NOMO-1 (cell line): Measurements from ENCODE around the gene PIP4K2B.
A peak's percentile ranks its signal among the peaks of the same experiment; 100 is the strongest.
"Not testable (repeated sequence)": the region's sequence is repeated elsewhere in the genome, so short reads cannot be mapped to it uniquely, and the experiment has no call there.

Experiments
- DNase-seq, 2 experiments: peaks; one replicate each; lab custom pipeline; 2025; ENCODE audit not compliant: unreplicated experiment in 2 of 2; lab: John Stamatoyannopoulos, UW

The PIP4K2B gene

DNA sequence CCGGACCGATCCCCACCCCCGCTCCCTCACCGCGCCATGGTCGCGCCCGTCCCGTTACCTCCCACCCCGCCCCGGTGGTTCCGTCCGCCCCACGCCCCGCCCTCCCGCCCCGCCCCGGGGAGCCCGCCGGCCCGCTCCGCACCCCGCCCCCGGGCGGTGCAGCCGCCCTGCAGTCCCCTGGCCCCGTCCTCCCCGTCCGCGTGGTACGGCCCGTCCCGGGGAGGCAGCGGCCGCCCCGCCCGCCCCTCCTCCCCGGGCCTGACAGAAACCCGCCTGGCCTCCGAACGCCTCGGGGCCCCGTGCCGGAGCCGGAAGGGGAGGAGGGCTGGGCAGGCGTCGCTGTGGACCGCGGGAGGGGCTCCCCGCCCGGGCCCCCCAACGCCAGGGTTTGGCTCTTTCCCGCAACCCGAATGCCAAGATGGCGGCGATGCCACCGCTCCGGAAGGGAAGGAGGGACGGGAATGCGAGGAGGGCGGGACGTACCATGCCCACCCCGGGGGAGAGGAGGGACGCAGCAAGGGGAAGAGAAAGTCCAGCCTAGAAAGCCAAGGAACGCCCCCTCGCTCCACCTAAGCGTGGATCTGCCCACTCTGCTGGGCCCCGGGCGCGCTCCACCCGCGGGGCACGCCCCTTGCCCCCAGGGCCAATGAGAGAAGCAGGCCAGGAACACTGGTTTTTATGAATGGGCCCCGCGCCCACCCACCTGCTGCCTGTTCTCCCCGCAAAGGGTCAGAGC lies at the start of gene PIP4K2B:
Gene PIP4K2B, minus strand, starts transcription at position 56 of the 736 bp plus-strand sequence. CDS start 132 bp downstream, outside the sequence.
- peak; percentile 95 to 97 for DNase-seq

DNA sequence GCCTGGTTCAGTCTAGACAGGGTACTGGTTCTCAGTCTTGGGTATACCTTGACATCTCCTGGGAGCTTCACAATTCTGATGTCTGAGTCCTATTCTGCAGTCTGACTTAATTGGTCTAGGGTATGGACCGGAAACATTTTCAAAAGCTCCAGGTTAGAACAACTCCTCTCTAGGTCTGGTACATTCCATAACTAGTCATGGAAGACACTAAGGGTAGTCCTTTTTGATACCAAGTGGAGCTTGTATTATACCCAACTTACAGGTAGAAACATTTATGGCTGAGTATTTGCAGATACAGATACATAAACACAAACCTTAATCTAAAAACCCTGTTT lies 49.2 kb upstream of the PIP4K2B start:
- no peak for DNase-seq

DNA sequence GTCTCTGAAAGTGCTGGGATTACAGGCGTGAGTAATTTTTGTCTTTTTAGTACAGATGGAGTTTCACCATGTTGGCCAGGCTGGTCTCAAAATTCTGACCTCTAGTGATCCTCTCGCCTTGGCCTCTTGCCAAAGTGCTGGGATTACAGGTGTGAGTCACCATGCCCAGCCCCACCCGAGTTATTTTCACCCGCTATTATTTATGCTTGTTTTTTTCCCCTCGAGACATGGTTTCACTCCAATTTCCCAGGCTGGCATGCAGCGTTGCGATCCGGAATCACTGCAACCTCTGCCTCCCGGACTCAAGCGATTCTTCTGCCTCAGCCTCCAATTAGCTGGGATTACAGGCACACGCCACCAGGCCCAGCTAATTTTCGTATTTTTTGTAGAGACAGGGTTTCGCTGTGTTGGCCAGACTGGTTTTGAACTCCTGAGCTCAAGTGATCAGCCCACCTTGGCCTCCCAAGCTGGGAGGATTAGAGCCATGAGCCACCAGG lies 45.0 kb upstream of the PIP4K2B start:
- no peak for DNase-seq

DNA sequence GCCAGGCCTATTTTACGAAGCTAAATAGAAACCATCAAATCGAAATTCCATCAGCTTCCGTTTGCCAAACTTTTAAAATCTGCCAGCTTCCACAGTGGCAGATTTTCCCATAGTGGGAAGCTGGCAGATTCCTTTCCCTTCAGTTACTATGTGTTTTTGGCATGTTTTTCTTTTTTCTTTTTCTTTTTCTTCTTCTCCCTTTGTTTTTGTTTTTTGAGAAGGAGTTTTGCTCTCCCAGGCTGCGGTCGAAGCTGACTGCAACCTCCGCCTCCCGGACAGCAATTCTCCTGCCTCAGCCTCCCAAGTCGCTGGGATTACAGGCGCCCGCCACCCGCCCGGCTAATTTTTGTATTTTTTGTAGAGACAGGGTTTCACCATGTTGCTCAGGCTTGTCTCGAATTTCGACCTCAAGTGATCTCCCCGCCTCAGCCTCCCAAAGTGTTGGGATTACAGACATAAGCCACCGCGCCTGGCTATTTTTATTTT lies 26.4 kb upstream of the PIP4K2B start:
- no peak for DNase-seq

DNA sequence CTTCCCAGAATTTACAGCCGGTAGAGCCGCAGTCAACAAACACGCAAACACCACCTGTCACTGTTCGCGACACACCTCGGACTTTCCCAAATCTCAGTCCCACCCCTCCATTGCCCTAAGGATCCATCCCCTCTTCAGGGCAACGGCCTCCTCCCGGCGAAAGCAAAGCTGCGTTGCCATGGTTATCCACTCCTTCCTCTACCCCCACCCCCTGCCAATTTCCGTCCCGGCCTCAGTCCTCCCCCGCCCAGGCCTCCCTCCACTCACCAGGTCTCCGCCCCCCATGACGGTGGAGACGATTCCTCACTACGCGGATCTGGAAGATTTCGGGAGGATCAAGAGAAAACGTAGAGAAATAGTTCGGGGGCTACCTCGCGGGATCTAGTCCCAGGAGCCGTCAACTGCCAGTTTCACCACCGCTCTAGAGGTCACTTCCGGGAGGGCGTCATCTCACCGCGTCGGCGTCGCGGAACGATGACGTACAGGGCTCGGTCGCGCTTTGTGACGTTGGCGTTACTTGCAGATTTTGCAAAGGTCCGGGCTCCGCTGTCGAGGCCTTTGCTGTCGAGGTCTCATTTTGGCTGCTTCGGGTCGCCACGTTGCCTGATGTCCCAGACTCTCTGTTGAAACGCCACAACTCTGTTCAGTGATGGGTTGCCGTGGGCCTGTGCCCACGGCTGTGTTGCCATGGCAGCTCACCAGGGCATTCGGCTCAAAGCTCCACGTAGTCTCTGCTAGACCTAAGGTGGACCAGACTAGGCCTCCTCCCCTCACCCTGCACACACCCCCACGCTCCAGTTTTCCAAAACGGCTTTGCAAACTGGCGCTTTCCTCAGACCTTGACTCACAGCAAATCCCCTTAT lies 25.8 kb upstream of the PIP4K2B start, which contains the start of gene CWC25:
Gene CWC25, minus strand, starts transcription at position 423 of the 863 bp plus-strand sequence. Its CDS starts 138 bp downstream, at position 285.
- DNase-seq, result peak; percentile 86 to 94

DNA sequence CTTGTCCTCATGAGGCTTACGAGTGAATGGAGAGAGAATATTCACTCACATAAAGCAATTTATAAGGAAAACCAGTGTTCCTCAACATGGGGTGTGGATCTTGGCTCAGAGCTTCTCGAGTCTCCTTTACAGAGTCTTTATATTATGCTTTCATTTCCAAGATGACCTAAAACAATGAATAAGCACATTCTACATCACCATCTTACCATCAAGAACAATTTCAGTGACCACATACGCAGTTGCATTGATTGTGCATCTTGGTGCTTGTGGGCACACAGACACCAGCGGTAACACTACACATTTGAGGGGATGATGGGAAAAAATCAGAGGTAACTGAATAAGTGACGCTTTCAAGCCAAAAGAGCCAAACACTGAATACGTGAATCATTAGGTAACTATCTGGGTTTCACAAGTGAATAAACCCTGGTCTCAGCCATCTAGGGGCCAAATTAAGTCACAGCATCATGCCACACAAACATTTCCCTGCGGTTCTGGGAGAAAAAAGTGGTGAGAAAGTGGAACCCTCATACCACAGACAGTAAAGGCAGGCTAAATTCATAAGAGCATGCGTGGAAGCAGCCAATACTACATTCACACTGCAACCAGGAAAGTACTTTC lies 16.3 kb upstream of the PIP4K2B start:
- no peak for DNase-seq

DNA sequence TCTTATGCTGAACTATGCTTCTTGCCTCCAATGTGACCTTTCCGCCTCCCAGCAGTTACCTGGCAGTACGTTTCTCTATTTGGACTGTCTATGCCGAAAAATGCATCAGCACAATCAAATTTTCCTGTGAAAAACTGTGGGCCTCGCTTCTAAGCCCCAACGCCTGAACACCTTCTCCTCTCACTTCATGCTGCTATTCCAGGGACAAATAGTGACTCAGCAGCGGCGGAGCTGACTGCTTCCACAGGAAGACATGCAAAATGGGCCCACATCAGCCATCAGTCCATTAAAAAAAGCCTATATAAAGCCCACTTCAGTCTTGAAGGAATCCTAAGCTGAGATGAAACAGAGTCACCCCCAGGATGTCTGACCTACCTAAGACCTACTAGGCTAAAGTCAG lies 10.5 kb upstream of the PIP4K2B start:
- no peak for DNase-seq

DNA sequence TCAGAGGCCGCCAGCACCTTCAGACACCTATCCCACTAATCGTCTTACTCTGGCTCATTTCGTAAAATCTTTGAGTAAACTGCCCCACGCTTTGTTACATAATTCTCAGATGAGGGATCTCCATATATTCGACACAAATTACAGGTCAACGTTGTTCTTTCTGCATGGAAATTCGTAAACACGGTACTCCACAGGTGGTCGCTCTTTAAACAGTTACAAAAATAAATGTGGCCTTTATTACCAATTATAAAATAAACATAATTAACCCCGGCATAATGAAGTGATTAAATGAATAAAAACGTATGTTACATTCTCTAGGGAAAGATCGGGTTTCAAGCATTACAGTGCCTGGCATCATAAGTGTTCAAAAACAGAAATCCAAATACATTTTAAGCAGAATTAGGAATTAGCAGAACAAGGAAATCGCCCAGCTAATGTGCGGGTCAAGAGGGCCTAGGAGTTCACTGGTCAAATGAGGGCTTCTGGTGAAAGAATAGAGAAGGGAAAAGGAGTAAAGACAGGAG lies 943 bp upstream of the PIP4K2B start:
- DNase-seq, result no peak

DNA sequence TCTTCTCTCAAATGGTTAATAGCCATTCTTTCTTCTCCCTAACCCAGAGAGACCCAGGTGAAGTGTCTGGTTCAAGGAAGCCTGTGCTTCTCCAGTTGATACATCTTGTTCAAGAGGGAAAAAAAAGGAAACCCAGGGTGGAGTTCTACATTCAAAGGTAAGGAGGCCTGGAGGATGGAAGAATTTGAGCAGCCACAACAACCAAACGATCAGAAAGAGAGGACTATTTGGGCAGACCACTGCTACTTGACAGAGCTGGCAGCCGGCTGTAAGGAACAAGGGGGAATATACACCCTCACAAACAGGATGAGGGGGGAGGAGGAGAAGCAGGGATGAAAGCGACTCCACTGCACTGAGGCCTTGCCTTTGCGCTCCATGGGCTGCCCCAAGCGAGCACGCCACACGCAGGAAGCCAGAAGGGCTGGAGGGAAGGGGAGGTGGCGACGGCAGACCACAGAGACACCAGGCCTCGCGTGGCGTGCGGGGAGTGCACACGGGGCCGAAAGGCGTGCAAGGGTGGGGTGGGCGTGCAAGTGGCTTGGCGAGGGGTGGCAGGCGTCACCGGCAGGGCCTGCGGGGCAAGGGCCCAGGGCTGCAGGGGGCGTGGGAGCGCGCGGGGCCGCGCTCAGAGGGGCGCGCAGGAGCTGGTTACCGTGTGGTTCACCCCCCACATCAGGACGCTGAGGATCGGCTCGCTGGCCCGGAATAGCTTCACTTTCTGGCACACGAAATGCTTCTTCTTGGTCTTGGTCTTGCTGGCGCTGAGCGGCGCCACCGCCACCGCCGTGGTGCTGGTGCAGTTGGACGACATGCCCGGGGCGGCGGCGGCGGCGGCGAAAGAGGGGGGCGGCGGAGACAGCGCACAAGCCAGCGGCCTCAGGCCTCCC lies 499 bp downstream of the PIP4K2B start:
- peak; percentile 29 to 53 for DNase-seq

DNA sequence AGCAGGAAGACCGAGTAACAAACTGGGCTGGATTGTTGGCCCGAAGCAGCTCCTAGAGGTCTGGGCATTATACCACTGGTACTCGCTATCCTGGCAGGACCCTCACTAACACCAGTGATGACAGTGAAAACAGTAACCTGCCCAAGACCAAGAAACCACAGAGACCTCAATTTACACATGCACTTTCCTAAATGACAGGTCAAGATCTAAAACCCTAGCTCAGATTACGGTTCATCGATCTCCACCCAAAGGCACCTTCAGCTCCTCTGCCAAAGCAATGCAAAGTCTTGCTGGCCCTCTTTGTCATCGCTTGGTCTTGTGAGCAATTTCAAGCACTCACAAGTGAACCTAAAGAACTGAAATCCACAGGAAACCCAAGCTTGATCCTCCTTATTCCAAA lies 1.5 kb downstream of the PIP4K2B start:
- no peak for DNase-seq

DNA sequence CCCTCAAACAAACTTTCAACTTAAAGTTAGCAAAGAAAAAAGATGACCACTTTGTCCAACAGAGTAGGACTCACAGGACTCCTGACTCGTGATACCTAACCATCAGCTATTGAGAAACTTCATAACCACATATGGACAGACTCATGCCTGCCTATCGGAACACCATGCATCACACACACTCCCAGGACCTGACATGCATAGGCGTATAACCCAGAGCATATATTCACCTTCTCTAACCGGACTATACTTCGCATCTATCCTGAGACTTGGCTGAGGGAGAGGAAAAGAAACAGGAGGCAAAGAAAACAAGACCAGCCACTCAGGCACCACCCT lies 2.2 kb downstream of the PIP4K2B start:
- no peak for DNase-seq

DNA sequence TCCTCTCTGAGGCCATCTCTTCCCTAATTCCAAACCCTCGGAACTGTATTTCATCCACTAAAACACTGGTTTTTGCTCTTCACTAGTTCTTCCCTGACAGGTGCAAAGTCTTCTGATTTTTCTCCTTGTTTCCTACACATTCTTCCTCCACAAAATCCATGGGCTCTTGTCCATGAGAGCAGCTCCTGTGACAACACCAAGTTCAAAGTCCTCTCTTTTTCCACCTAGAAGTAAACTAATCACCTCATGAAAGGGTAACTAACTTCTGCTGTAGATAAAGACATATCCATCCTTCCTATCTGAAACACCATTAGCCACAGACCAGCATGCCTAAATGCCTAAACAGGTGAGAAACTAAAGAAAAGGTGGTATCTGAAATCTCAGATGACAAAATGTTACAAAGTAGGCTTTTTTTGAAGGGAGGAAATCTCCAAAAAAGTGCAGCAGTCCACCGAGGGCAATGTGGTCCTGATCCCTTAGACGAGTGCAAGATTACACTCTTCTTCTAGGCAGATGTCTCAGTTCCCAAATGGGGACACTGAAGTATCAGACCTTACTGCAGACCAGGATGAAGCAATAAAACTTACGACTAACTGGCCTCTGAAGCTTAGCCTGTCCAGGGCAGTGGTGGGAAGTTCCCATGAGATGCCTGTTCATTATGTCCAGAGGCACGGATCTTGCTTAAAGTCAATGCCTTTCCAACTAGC lies 2.8 kb downstream of the PIP4K2B start:
- DNase-seq, result no peak

DNA sequence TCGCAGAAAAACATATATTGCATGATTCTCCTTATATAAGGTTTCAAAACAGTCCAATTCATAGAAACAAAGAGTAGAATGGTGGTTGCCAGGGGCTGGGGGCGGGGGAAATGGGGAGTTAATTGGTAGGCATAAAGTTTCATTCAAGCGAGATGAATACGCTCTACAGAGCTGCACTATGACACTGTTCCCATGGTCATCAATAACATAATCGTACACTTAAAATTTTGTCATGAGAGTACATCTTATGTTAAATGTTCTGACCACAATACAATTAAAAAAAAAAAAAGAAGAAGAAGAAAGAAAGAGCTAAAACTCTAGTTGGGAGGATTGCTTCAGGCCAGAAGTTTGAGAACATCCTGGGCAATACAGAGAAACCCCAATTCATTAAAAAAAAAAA lies 5.1 kb downstream of the PIP4K2B start:
- DNase-seq, result no peak

DNA sequence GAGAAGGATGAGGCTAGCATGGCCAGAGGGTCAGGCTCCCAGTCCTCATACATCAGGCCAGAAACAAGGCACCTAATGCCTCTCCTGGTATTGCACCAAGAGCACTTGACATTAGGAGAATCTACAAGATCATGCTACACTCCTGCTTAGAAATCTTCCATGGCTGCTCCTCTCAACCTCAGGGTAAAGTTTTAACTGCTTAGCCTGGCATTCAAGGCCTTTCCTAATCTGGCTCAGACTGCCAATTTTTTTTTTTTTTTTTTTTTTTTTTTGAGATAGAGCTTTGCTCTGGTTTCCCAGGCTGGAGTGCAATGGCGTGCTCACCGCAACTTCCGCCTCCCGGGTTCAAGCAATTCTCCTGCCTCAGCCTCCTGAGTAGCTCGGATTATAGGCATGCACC lies 8.2 kb downstream of the PIP4K2B start:
- no peak for DNase-seq

DNA sequence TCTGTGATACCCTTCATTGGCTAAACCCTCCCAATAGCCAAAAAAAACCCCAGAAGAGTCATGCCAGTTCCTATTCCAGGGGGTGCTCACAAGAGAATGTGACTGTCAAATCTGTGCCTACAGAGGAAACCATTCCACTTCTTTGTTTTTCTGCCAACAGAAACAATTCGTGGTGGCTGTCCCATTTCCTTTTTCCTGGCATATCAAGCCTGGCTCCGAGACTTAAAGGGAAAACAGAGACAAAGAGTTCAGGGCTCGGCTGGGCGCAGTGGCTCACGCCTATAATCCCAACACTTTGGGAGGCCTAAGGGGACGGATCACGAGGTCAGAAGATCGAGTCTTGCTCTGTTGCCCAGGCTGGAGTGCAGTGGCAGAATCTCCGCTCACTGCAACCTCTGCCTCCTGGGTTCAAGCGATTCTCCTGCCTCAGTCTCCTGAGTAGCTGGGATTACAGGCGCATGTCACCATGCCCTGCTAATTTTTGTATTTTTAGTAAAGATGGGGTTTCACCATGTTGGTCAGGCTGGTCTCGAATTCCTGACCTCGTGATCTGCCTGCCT lies 9.1 kb downstream of the PIP4K2B start:
- not testable (repeated sequence) for DNase-seq

DNA sequence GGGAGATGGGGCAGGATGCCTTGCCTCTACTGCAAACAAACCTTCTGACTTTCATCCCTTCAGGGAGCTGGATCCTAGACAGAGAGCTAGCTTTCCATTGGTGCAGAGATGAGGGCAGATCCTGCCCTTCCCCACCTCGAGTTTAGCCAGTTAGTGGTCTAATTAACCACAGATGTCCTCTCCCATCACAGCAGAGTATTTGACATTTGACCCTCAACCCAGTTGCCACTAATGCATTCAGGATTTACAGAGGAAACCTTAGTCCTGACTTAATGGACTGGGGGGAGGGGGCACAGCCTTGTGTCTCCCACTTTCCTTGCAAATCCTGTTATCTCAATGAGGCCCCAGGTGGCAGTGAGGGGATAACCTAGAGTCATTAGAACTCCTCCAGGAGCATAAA lies 10.2 kb downstream of the PIP4K2B start:
- no peak for DNase-seq

DNA sequence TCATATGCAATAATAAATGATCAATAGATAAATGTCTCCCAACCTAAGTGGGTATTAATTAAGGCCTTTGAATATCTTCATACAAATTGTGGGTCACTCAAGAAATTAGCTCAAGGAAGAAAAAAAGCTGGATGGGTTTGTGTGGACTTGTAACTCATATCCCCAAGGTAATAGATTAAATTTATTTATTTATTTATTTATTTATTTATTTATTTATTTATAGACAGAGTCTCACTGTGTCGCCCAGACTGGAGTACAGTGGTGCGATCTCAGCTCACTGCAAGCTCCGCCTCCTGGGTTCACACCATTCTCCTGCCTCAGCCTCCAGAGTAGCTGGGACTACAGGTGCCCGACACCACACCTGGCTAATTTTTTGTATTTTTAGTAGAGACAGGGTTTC lies 11.4 kb downstream of the PIP4K2B start:
- DNase-seq, result not testable (repeated sequence)

DNA sequence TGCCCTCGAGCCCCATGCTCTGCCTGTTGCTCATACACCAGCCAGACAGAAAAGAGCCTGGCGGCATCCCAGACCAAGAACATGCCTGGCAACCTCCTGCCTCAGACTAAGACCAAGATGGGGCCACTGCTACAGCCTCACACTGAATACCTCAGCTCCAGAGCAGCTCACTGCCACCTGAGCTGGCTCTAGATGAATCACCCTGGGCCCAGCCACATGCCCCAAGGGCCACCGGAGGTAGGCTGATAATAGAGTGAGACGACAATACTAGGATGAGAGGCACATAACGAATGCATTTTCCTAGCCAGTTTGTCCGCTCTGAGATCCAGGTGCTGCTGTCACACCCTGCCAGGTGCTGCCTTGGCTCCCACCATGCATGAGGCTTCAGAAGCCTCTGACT lies 13.0 kb downstream of the PIP4K2B start:
- DNase-seq, result no peak

DNA sequence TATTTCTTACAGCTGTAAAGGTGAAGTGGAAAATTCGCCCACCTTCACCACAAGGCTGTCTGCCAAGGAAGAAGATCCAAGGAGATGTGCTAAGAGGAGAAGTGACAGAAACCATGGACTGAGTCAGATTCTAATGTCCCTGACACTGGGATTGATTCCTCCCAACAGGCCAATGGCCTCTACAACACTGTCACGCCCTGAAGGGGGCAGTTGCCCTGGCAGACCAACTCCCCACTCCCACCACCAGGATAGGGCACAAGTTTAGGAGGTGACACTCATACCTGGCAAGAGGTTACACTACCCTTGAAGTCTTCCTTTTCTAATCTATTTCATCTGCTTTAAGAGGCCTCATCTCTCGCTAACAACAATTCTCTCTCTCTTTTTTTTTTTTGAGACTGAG lies 16.1 kb downstream of the PIP4K2B start:
- DNase-seq, result no peak
